CD4-positive, alpha-beta T cell treated with Interferon alpha-2 for 1 hour (primary cell): ENCODE measurements around the gene SIPA1L3.

ENCODE experiments used
- DNase-seq, 2 donors: peaks; one replicate each; pipeline ENCODE4 v3.0.0-alpha.2; 2020 to 2022

The SIPA1L3 gene

GRCh38 chr19:38003438-38004185 is 96.6 kb downstream of the SIPA1L3 start:
- DNase-seq: peak in 1 of 2 donors; percentile 3

- no peak for DNase-seq
These were observed 97.1 kb downstream of the SIPA1L3 start for GRCh38 chr19:38004186-38004520.

- DNase-seq: peak; percentile 31 to 69
These were observed 97.7 kb downstream of the SIPA1L3 start for GRCh38 chr19:38004521-38005223.

DNA sequence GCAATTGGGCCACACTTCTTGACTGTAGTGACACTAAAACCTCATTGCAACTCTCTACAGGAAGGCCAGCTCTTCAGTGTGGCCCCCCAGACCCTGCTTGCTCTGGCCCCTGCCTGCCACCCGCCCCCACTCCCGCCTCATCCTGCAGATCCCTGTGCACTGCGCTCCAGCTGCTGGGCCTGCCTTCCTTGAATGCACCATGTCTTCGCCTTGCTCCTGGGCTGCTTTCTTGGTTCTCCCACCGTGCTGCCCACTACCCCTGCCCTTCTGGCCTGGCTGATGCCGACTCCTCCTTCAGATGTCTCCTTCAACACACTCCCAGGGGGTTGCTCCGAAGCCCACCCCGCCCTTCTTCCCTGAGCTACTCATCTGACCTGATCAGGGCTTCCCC is 98.2 kb downstream of the SIPA1L3 start:
- DNase-seq: no peak

DNA sequence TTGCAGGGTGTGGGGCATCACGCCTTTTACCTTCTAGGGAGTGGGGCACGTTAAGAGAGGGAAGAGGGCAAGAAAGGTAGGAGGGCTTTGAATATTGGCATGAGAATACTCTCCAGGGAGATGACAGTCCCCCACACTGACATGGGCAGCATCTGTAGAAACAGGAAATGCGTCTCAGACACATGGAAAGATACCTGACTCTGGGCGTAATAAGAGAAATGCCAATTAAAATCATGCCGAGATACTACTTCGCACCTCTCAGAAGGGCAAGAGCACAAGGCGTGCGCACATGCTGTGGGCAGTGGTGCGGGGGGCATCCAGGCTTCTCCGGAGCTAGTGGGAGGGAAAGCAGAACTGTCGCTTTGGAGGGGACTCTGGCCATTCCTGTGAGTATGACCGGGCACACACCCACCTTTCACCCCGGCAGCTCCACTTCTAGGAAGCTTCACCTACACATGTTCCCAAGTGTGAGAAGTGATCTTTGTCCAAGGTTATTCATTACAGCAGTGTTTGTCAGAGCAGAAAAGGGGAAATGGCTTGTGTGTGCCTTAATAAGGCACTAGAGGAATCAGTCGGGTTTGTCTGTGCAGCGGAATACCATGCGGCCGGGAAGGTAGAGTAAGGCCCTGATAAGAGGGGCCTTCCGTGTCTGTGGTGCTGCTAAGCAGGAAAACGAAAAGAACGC is 99.5 kb downstream of the SIPA1L3 start:
- DNase-seq: no peak

DNA sequence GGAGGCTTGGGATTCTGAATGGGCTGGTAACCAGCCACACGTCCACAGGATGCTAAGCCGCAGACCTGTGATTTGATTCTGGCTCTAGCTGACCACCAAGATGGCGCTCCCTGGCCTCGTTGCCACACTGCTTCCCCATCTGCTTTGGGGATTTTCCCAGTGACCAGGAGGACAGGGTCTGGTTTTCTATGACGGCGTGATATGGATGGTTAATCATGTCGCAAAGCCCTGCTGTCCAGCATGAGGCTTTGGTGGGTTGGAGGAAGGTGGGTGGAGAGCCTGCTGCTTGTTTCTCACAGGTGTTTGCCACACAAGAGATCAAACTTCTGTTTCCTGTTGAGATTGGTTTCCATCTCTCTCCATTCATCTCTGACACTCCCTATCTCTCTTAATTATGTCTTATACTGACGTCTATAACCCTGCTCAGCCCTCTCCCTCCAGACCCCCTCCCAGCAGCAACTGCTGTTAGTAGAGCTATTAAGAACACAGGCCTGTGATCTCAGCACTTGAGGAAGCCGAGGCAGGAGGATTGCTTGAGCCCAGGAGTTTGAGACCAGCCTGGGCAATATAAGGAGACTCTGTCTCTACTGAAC is 102.7 kb downstream of the SIPA1L3 start:
- DNase-seq: no peak

DNA sequence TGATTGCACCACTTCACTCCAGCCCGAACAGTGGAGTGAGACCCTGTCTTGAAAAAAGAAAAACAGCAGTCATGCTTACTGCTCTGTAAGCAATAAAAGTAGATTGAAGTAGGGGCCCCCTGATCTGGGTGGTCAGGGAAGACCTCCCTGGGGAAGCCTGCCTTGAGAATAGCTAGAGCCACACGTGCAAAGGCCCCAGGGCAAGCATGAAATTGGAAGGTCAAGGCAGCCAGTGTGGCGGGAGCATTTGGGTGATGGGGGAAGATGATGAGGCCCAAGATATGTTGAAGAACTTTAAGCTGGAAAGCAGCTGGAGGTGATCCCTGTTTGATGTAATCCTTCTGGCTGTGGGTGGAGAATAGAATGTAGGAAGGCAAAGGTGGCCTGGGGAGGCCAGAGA is 104.4 kb downstream of the SIPA1L3 start:
- DNase-seq: no peak

DNA sequence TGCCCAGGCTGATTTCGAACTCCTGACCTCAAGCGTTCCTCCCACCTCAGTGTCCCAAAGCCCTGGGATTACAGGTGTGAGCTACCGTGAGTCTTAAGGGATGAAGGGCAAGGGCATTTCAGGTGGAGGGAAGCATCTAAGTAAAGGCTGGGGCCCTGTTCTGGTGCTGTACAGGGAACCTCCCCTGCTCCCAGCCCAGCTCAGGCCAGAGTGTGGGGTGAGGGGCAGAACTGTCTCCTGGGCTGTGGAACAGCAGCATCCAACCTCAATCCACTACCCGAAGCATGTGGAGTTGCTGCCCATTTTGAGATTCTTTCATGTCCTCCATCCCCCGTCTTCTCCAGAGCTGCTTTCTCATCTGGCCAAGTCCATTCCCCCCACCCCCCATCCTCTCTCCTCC is 105.3 kb downstream of the SIPA1L3 start:
- DNase-seq: no peak

DNA sequence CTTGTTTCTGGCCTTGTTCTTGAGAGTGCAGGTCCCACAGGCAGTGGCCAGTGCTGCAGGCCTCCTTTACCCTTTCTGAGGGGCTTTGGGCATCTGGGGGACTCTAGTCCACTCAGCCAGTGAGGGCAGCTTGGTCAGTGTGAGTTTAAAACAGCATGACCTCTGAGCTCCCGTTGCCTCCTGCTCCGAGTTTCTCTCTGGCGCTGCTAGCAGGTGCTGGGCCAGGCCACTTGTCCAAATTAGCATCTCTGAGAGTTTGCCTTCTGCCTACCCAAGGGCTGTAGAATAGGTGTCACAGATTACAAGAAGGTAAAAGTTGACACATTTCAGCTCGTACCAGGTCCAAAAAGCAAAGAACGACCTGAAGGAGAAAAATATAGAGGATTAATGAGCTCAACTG is 105.9 kb downstream of the SIPA1L3 start:
- DNase-seq: no peak

DNA sequence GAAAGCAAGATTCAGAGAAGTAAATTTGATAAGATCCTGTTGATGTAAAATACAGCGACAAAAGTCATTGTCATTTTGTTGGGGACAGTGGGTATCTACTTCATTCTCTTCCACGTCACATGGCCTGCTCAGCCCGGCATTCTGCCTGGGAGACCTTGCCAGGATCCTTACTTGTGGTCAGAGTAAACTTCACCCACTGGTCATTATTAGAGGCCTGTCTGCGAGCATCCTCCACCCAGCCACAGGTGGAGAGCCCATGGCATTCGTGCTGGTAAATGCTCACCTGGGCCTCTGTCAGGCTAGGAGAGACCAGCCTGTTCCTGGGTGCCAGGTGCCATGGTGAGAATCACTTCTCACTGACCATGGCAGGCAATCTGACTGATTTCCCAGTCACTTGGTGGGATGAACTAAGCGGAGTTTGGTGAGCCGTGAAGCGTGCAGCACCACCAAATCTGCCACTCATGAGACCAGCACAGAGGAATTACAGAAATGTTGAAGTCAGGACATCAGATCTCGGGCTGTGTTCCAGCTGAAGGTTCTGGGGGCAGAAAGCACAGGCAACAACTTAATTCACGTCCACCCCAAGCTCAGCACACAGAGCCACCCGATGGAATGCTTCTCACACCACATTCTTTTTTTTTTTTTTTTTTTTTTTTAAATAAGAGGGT is 107.0 kb downstream of the SIPA1L3 start:
- DNase-seq: no peak

- no peak for DNase-seq
These were observed 108.2 kb downstream of the SIPA1L3 start for GRCh38 chr19:38015216-38015615.

DNA sequence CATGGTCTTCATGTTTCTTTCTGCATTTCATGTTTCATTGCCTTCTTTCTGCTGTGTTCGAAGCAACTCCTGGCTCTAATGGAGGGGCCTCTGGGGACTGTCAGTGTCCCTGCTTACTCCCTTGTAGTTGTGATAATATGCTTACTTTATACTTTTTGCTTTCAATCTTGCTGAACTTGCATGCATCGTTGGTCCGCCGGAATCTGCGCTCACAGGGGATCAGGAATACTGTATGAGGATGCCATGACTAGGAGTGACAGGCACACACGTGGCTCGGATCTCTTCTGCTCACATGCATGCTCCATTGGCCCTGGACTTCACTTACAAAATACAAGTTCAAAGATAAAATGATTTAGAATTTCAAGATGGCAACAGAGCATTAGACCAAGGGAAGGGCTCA is 108.8 kb downstream of the SIPA1L3 start:
- DNase-seq: no peak

- DNase-seq: no peak
These were observed 110.6 kb downstream of the SIPA1L3 start for GRCh38 chr19:38017401-38018151.

DNA sequence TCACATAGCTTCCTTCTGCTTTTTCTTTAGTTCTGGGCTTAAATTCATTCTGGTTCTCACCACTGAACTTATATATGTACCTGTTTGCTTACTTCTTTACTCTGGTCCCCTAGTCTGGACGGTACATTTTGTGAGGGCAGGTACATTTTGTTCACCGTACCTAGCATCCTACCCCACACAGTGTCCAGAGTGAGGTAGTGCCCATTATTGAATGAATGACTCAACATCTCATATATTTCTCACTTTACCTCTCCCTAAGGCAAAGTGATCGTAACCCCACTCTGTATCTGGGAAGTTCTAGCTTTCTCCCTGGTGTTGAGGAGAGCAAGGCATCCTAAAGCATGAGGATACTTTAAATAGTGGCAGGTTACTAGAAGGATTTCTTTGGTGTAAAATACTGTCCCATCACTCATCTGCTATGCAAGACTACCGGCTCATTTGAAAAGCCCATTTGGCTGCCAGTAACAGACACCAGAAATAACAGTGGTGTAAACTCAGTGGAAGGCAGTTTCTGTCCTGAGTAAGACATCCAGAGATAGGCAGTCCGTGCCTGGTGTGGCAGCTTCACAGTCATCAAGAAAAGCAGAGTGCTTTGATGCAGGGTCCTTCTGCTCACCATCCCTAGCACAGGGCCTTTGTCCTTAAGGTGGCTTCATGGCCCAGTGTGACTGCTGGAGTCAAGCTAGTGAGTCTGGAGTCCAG is 111.8 kb downstream of the SIPA1L3 start:
- no peak for DNase-seq

- DNase-seq: no peak
These were observed 112.4 kb downstream of the SIPA1L3 start for GRCh38 chr19:38019396-38019724.

DNA sequence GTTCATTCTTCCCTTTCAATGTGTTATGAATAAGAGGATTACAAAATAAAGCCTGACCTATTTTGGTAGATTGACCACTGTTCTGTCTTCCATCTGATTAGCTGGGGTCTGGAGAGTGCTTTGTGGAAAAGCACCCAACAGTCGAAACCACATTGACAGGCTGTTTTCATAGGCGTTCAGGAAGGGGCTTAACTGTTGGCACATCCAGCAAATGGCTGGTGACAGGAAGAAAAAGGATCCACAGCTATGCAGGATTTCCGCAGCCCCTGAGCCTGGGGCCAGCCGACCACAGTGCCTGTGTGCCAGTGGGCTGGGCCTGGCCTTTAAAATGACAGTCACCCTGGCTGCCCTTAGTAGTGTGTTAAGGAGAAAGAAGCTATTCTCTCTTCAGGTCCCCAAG is 113.3 kb downstream of the SIPA1L3 start:
- DNase-seq: no peak

- DNase-seq: no peak
These were observed 114.3 kb downstream of the SIPA1L3 start for GRCh38 chr19:38021352-38021751.

DNA sequence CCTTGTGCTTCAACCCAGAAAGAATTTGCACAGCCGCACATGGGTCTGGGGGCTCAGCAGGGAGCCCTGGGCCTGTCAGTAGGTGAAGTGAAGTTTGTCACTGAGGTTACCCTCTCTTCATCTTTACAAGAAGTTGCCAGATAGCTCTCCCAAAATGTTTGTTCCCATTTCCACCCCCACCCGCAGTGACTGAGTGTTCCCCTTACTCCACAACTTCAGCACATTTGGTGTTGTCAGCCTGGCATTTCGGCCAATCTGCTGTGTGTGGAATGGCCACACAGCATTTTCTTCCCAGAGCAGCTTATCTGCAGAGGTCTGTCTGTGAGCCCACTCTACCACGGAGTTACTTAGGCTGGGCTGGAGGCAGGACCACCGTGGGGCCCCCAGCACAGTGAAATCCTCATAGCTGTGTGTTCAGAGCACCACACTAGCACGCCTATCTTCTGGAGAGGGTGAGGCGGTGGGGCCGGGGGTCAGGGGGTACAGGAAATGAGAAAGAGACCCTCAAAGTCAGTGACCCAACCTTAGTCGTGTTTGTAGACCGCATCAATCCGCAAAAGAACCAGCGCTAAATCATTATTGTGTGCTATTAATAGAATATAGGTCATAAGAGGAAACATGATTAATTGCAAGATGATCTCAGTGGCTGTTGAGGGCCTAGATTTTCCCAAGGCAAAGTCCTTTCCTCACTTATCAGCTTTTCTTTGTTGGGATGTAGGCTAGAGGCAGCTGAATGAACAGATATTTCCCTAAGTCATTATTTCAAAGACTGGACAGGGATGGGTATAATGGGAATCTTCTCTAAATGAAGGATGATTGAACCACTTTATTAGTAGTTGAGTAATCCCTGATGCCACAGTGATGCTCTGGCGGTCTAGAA is 116.0 kb downstream of the SIPA1L3 start:
- no peak for DNase-seq

- DNase-seq: no peak
These were observed 116.9 kb downstream of the SIPA1L3 start for GRCh38 chr19:38023671-38024541.
